Neural cell (in vitro differentiated cells): ENCODE data around the gene KLHL11.

ENCODE experiments used
- MXI1 ChIP-seq: fragments of 450-650 bp; conservative IDR thresholded peaks from 2 replicates; pipeline ENCODE4 v1.6.1; 2014; ENCODE audit warnings: antibody characterized with exemption, mild to moderate bottlenecking; ENCODE audit not compliant: poor library complexity, severe bottlenecking
- POLR2AphosphoS5 ChIP-seq: IDR thresholded peaks from 2 replicates; pipeline ENCODE4 v1.6.1; 2012
- SMC3 ChIP-seq: fragments of 450-650 bp; conservative IDR thresholded peaks from 2 replicates; pipeline ENCODE4 v1.6.1; 2014; ENCODE audit warnings: antibody characterized with exemption, mild to moderate bottlenecking, moderate library complexity; ENCODE audit not compliant: poor library complexity
- TF ChIP-seq, protein P1 (sequence below): fragments of 450-650 bp; IDR thresholded peaks from 2 replicates; pipeline ENCODE4 v1.5.1; 2014; ENCODE audit warnings: antibody characterized with exemption, mild to moderate bottlenecking, moderate library complexity; ENCODE audit not compliant: poor library complexity, severe bottlenecking
- TF ChIP-seq, protein P2 (sequence below): IDR thresholded peaks from 2 replicates; pipeline ENCODE4 v1.6.1; 2012; ENCODE audit warnings: borderline replicate concordance

- TF ChIP-seq, protein P1, sequence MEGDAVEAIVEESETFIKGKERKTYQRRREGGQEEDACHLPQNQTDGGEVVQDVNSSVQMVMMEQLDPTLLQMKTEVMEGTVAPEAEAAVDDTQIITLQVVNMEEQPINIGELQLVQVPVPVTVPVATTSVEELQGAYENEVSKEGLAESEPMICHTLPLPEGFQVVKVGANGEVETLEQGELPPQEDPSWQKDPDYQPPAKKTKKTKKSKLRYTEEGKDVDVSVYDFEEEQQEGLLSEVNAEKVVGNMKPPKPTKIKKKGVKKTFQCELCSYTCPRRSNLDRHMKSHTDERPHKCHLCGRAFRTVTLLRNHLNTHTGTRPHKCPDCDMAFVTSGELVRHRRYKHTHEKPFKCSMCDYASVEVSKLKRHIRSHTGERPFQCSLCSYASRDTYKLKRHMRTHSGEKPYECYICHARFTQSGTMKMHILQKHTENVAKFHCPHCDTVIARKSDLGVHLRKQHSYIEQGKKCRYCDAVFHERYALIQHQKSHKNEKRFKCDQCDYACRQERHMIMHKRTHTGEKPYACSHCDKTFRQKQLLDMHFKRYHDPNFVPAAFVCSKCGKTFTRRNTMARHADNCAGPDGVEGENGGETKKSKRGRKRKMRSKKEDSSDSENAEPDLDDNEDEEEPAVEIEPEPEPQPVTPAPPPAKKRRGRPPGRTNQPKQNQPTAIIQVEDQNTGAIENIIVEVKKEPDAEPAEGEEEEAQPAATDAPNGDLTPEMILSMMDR: peak; percentile 43
- no peak for TF ChIP-seq SMC3
- no peak for TF ChIP-seq POLR2AphosphoS5
- peak; percentile 46 for TF ChIP-seq MXI1
- TF ChIP-seq, protein P2, sequence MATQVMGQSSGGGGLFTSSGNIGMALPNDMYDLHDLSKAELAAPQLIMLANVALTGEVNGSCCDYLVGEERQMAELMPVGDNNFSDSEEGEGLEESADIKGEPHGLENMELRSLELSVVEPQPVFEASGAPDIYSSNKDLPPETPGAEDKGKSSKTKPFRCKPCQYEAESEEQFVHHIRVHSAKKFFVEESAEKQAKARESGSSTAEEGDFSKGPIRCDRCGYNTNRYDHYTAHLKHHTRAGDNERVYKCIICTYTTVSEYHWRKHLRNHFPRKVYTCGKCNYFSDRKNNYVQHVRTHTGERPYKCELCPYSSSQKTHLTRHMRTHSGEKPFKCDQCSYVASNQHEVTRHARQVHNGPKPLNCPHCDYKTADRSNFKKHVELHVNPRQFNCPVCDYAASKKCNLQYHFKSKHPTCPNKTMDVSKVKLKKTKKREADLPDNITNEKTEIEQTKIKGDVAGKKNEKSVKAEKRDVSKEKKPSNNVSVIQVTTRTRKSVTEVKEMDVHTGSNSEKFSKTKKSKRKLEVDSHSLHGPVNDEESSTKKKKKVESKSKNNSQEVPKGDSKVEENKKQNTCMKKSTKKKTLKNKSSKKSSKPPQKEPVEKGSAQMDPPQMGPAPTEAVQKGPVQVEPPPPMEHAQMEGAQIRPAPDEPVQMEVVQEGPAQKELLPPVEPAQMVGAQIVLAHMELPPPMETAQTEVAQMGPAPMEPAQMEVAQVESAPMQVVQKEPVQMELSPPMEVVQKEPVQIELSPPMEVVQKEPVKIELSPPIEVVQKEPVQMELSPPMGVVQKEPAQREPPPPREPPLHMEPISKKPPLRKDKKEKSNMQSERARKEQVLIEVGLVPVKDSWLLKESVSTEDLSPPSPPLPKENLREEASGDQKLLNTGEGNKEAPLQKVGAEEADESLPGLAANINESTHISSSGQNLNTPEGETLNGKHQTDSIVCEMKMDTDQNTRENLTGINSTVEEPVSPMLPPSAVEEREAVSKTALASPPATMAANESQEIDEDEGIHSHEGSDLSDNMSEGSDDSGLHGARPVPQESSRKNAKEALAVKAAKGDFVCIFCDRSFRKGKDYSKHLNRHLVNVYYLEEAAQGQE: no peak
Observed at GRCh38 chr17:41865596-41865893, 322 bp upstream of the KLHL11 start.
